ENCODE measurements around the gene CLCN2. TPM values are rescaled to one million over a fixed set of nuclear protein-coding genes. Genes with fewer than 3 reads are reported as not detected.
"Not testable (repeated sequence)": the region's sequence is repeated elsewhere in the genome, so short reads cannot be mapped to it uniquely, and the experiment has no call there.

The CLCN2 gene
- total RNA-seq, 1 experiment from 2014 or later: 4.5 TPM

- intact Hi-C loops (cut with micrococcal nuclease): no loop called here
- H3K27me3 Mint-ChIP-seq (ENCODE audit: insufficient read depth, unreplicated experiment): no peaks in the 10 kb centered on the region
- no peak overlapping the region for H3K4me3 Mint-ChIP-seq (ENCODE audit: unreplicated experiment)
- TF ChIP-seq CTCF (IDR thresholded peaks at IDR 0.05; ENCODE audit: unreplicated experiment): no peak
- ChIA-PET CTCF (interaction anchor here (0.7 to 1.1 kb wide), 7 partner anchors 9 to 152 kb away, joined by 3 to 5 read pairs (median 4); partner anchors contain the start of gene EEF1AKMT4), POLR2A (interaction anchor here (1.3 to 1.6 kb wide), 2 partner anchors 8 to 17 kb away, joined by 4 to 5 read pairs; partner anchors contain the start of genes CLCN2 and POLR2H)
- BruUV-seq (replicated peaks): no TSS peak
- no peak overlapping the region for H3K27ac Mint-ChIP-seq (ENCODE audit: low read depth, unreplicated experiment)
- H3K9me3 Mint-ChIP-seq (ENCODE audit: unreplicated experiment): no peaks in the 10 kb centered on the region
- DNase-seq (ENCODE audit: unreplicated experiment): no peak
- H3K4me1 Mint-ChIP-seq (ENCODE audit: insufficient read depth, unreplicated experiment): peaks cover 13% of the 10 kb centered on the region
- peaks cover 24% of the 10 kb centered on the region for H3K36me3 Mint-ChIP-seq (ENCODE audit: insufficient read depth, unreplicated experiment)
Measured at GRCh38 chr3:184344579-184345316, 16.7 kb downstream of the CLCN2 start.

GRCh38 chr3:184343200-184343876 lies 18.1 kb downstream of the CLCN2 start:
- Mint-ChIP-seq H3K9me3 (ENCODE audit: unreplicated experiment) (no peaks in the 10 kb centered on the region), H3K4me1 (ENCODE audit: insufficient read depth, unreplicated experiment) (peaks cover 13% of the 10 kb centered on the region), H3K27ac (ENCODE audit: low read depth, unreplicated experiment) (no peak overlapping the region), H3K4me3 (ENCODE audit: unreplicated experiment) (no peak overlapping the region), H3K36me3 (ENCODE audit: insufficient read depth, unreplicated experiment) (peaks cover 21% of the 10 kb centered on the region), H3K27me3 (ENCODE audit: insufficient read depth, unreplicated experiment) (no peaks in the 10 kb centered on the region)
- no TSS peak for BruUV-seq (replicated peaks)
- DNase-seq (ENCODE audit: unreplicated experiment): no peak
- intact Hi-C loops (cut with micrococcal nuclease): no loop called here
- CTCF ChIA-PET: interaction anchor here (3.2 kb wide), 1 partner anchor 11 kb away, joined by 15 read pairs; no protein-coding TSS in a partner anchor
- POLR2A ChIA-PET: no interaction called here
- TF ChIP-seq CTCF (IDR thresholded peaks at IDR 0.05; ENCODE audit: unreplicated experiment): no peak

- Mint-ChIP-seq H3K4me3 (ENCODE audit: unreplicated experiment) (no peak overlapping the region), H3K9me3 (ENCODE audit: unreplicated experiment) (no peaks in the 10 kb centered on the region), H3K27me3 (ENCODE audit: insufficient read depth, unreplicated experiment) (no peaks in the 10 kb centered on the region)
Measured at GRCh38 chr3:184341925-184342324, 19.5 kb downstream of the CLCN2 start.

GRCh38 chr3:184339451-184340135 lies 21.8 kb downstream of the CLCN2 start:
- H3K4me1 Mint-ChIP-seq (ENCODE audit: insufficient read depth, unreplicated experiment): peaks cover 24% of the 10 kb centered on the region
- H3K4me3 Mint-ChIP-seq (ENCODE audit: unreplicated experiment); H3K27ac Mint-ChIP-seq (ENCODE audit: low read depth, unreplicated experiment); intact Hi-C loops (cut with micrococcal nuclease); H3K9me3 Mint-ChIP-seq (ENCODE audit: unreplicated experiment); BruUV-seq (replicated peaks); H3K27me3 Mint-ChIP-seq (ENCODE audit: insufficient read depth, unreplicated experiment); DNase-seq (ENCODE audit: unreplicated experiment): not testable (repeated sequence)
- CTCF ChIA-PET: interaction anchor here (1.2 to 2.0 kb wide), 2 partner anchors 15 to 34 kb away, joined by 3 to 8 read pairs; no protein-coding TSS in a partner anchor
- POLR2A ChIA-PET: interaction anchor here (0.6 kb wide), 1 partner anchor 918 kb away, joined by 3 read pairs; no protein-coding TSS in a partner anchor
- H3K36me3 Mint-ChIP-seq (ENCODE audit: insufficient read depth, unreplicated experiment): peaks cover 26% of the 10 kb centered on the region

More at GRCh38 chr3:184341925-184342324, 19.5 kb downstream of the CLCN2 start:
- no peak for TF ChIP-seq CTCF (IDR thresholded peaks at IDR 0.05; ENCODE audit: unreplicated experiment)
- ChIA-PET POLR2A (interaction anchor here (1.4 kb wide), 1 partner anchor 27 kb away, joined by 4 read pairs; no protein-coding TSS in a partner anchor), CTCF (interaction anchor here (0.7 to 3.2 kb wide), 2 partner anchors 12 to 201 kb away, joined by 4 to 15 read pairs; no protein-coding TSS in a partner anchor)
- Mint-ChIP-seq H3K36me3 (ENCODE audit: insufficient read depth, unreplicated experiment) (peaks cover 28% of the 10 kb centered on the region), H3K27ac (ENCODE audit: low read depth, unreplicated experiment) (no peak overlapping the region), H3K4me1 (ENCODE audit: insufficient read depth, unreplicated experiment) (peaks cover 25% of the 10 kb centered on the region)
- no TSS peak for BruUV-seq (replicated peaks)
- intact Hi-C loops (cut with micrococcal nuclease): no loop called here
- DNase-seq (ENCODE audit: unreplicated experiment): peak; percentile 87
